Activated effector memory CD4-positive, alpha-beta T cell treated with Interleukin-2 at 50 U/mL for 16 hours (primary cell): ENCODE measurements around the gene CXorf51B.
"Not testable (repeated sequence)": the region's sequence is repeated elsewhere in the genome, so short reads cannot be mapped to it uniquely, and the experiment has no call there.

ENCODE experiments used
- DNase-seq: peaks from one replicate; pipeline ENCODE4 v3.0.0-alpha.2; 2020

The CXorf51B gene

GRCh38 chrX:146809471-146809870 is at the start of gene CXorf51B:
TSS of gene CXorf51B (plus strand) at chrX:146809771. CDS start at chrX:146809792, 21 bp downstream.
- DNase-seq, result not testable (repeated sequence)

GRCh38 chrX:146814644-146815043 is 5.1 kb downstream of the CXorf51B start, which contains the start of gene CXorf51A:
TSS of gene CXorf51A (minus strand) at chrX:146814744. CDS start at chrX:146814723, 21 bp downstream.
- not testable (repeated sequence) for DNase-seq

GRCh38 chrX:146831994-146832393 is 22.4 kb downstream of the CXorf51B start:
- DNase-seq, result no peak

- no peak for DNase-seq
These were observed 44.7 kb downstream of the CXorf51B start for GRCh38 chrX:146854281-146854680.
